Activated CD4-positive, alpha-beta T cell treated with anti-CD3 and anti-CD28 coated beads, Interleukin-2, amount 50 U/mL, for 4 hours (primary cell): ENCODE measurements around the gene SPATA12.

Experiments used
- DNase-seq, 2 experiments: peaks; one replicate each; pipeline ENCODE4 v3.0.0-alpha.2; 2020

Gene SPATA12

GRCh38 chr3:57085211-57085610, 24.7 kb downstream of the SPATA12 start:
- no peak for DNase-seq

DNA sequence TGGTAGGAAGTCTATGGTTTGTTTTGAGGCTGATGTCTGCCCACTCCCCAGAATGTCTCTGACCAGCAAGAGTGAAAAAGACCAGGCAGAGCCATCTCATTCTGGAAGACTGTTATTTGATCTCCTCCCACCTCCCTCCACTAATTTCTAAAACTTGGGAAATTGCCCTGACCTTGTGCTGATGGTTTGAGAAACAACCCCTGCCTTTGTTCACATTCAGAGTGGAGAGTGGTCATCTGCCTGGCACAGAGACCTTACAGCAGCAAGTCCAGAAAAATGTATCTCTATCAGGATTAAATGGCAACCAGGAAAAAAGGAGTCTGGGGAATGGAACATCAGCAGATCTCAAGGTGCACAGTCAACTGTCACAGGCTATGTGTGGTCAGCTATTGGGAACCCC, 25.7 kb downstream of the SPATA12 start:
- DNase-seq = no peak

DNA sequence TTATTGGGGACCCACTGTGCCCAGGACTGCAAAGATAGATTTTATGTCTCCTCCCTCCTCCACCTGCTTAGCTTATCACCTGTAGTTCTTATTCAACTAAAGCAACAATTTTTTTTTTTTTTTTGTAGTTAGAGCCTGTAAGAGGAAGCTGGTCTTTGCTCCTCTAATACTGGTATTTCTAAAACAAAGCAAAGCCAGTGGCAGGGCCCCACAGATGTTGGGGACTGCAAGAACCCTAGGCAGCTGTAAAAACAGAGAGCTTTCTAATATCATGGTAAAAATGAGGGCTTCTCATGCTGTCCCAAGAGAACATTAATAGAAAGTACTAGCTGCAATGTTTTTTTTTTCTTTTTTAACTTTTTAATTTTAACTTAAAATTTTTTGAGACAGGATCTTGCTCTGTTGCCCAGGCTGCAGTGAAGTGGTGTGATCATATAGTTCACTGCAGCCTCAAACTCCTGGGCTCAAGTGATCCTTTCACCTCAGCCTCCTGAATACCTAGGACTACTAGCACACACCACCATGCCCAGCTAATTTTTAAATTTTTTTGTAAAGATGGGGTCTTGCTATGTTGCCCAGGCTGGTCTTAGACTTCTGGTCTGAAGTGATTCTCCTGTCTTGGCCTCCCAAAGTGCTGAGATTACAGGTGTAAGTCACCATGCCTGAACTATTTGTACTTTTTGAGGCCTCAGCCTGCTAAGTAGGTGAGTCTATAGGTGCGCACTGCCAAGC, 27.1 kb downstream of the SPATA12 start:
- no peak for DNase-seq

DNA sequence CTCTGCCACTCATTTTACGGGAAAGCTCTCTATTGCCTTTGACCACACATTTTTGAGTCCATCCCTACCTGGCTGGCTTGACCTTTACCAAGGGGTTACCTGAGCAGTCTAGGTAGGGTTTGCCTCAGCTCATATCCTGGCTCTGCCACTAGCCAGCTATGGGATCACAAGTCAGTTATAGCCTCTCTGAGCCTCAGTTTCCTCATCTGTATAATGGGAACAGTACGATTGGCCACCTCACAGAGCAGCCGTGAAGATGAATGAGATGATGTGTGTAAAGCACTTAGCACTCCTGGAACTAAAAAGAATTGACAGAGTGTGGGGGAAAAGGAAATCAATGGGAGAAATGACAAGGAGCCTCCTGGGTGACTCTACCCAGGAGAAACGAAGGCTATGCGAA, 28.0 kb downstream of the SPATA12 start:
- DNase-seq = no peak

- no peak for DNase-seq
These were observed 28.6 kb downstream of the SPATA12 start for GRCh38 chr3:57089043-57089442.

DNA sequence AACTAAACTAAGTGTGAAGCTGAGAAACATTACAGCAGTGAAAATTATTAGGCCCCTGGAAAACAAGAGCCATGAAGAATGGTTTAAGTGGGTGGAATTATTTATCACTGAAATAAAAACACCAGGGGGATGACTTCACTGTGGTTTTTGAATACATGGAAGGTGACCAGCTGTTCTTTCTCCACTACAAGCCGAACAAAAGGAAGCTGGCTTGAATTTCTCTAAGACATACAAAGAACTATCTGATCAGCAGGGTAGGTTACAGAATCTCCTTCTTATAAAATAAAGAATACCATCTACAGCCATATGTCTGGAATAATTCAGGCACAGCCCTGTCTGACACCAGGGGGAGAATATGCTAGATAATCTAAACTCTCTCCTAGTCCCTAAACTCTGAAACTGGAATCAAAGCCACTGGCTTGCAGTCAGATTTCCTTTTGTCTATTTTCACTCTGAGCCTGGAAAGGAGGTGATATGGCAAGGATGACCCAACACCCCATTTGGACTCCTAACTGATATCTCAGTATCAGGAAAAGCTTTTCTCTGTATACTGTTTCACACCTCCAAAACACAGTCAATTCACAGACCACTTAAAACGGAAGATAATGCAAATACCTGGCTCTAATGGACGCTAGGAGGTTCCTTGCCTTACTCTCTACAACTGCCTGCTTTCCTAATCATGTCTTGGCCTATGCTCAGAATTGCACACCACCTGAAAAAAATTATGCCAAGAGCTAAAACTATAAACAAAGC, 31.2 kb downstream of the SPATA12 start:
- no peak for DNase-seq

GRCh38 chr3:57093489-57093888, 33.0 kb downstream of the SPATA12 start:
- no peak for DNase-seq

GRCh38 chr3:57093971-57094535, 33.6 kb downstream of the SPATA12 start:
- DNase-seq = no peak

DNA sequence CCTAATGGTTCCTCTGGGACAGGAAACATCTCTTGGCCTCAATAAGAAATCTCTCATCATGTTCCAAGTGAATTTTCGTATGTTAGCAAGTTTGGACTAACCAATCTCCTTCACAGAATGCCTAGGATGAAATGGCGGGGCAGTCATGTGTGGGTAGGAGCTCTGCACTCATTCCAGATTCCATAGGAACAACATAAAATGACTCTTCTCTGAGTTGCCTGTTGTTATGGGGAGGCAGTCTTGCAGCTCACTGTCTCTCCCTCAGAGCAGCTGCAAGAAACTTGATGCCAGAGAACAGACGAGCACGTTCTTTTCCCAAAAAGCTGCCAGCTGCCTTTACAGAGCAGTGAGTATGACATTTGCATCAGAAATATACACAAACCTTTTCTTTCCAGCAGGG, 34.1 kb downstream of the SPATA12 start:
- DNase-seq = no peak

- DNase-seq = no peak
These were observed 34.9 kb downstream of the SPATA12 start for GRCh38 chr3:57095363-57095762.

DNA sequence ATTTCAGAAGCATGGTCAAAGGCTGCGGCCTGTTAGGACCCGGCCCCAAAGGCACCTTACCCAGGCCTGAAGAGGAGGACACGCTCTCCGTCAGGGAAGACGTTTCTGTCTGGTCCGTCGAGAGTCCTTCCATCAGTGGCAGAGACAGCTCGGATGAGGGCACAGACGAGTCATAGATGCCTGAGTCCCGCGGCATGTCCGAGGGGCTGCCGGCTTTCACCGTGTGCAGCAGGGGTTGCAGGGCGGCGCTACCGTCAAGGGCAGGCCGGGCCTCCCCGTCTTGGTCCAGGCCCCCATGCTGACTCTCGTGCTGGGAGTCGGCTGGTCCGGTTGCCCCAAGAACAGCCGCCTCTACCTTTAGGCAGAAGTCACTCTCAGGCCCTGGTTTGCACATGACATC, 37.1 kb downstream of the SPATA12 start:
- no peak for DNase-seq

DNA sequence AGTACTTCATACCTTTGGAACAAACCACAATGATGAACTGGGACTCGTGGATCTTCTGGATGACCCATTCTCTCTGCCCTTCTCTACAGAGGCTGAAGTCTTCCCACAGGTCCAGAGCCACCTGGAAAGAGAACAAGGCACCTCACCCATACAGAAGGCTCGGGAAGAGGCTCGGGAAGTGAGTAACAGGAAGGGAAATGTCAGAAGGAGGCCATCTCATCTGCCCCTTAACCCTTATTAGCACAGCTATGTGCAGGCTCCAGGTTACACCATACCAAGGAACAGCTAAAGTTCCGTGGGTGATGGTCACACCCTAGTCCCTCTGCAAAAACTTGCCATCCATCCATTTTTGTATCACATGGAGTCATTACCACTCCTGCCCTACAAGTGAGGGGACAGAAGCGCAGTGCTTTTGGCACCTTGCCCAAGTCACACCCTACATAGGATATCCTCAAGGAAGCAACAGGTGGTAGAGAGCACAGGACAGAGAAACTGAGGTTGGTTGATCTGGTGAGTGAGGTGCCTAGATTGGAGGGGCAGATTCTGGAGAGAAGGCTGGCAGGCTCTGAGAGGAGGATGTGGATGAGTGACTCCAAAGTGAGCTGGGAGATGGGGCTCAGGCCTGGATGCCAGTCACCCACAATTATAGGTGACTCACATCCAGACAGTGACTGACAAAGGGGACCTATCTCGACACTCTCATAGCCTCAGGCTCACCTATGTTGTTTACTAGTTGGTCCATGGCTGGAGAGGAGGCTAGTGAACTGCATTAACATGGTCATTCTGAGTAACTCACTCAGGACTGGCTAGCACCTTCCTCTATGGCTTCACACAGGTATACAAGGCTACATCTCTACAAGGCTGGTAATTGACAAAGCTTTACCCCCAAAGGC, 38.2 kb downstream of the SPATA12 start:
- no peak for DNase-seq

DNA sequence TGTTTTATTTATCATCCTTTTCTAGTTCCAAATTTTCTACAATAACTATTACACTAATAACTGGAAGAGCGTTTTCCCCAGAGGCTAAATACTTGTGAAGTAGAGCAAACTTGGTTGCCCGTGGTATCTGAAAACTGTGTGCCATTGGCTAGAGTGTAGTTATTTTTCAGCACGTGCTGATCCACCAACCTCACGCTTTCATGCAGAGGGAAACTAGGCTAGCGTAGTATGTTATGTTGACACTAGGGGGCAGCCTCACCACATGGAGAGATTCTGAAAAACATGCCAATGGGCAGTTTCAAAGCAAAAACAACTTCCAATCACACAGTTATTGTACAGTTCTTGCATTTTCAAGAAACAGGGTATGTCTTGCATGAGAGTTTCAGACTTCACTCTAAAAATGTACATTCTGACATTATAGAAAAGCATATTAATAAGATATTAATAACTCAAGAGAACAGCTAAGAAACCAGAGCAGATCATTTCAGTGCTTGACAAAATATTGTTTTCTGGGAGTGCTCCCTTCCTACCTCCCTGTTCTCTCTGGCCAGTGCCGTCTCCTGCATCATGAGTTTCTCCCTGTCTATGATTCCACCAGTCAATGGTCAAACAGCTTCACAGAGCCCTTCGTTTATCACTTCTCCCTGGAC, 39.7 kb downstream of the SPATA12 start:
- peak; percentile 41 to 51 for DNase-seq

GRCh38 chr3:57105585-57105984, 45.1 kb downstream of the SPATA12 start:
- no peak for DNase-seq

GRCh38 chr3:57108684-57109083, 48.2 kb downstream of the SPATA12 start:
- DNase-seq = no peak

GRCh38 chr3:57109437-57110199, 49.2 kb downstream of the SPATA12 start:
- DNase-seq = no peak

DNA sequence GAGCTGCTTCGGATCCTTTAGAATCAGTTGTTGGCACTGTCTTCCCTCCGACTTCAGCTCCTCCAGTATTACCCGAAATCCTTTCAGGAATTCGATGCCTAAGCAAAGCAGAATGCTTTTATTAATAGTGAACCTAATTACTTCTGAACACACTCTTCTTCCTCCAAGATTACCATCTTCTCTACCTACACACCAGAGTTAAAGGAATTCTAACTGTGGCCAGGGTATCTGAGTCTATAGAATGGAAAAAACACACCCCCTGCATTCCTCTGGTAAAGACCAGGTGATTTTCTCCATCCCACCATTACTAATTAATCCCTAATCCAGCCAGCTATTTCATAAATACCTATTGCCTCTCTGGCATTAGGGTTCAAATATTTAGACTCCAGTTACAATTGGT, 49.8 kb downstream of the SPATA12 start:
- no peak for DNase-seq

GRCh38 chr3:57110798-57111197, 50.3 kb downstream of the SPATA12 start:
- no peak for DNase-seq

DNA sequence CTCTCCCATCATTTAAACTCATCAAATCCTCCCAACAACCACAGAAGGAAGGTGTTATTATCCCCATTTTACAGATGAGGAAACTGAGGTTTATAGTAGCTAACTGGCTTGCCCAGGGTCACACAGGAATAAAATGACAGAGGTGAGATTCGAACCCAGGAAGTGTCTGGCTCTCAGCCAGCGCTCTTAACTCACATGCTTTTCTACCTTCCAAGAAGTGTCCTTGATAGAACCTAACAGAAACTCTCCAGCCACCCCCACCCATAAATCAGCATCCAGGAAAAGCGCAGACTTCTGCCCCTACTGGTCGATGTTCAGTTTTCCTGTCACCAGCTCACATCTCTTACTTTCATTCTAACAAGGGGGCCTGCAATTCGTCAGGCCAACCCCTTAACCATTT, 51.7 kb downstream of the SPATA12 start:
- no peak for DNase-seq

DNA sequence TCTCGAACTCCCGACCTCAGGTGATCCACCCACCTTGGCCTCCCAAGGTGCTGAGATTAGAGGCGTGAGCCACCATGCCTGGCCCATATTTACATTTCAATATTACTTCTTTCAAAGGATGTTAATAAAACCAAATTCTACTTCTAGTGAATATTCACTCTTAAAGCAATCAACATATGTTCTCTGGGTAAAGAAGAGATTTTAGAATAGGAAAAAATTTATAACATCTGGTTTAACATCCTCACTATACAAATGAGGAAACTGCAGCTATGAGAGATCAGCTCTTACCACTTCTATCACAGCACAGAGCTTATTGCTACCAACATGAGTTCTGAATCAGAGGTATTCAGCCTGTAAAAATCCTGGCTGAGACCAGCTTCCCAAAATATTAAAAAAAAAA, 56.0 kb downstream of the SPATA12 start:
- DNase-seq = no peak

GRCh38 chr3:57118254-57118653, 57.8 kb downstream of the SPATA12 start:
- DNase-seq = no peak

- no peak for DNase-seq
These were observed 59.6 kb downstream of the SPATA12 start for GRCh38 chr3:57120040-57120439.
